DMS 273 treated with DMSO at 0.1 percent for 48 hours (cell line): ENCODE results near the gene TRAIP.
"Not testable (repeated sequence)": the region's sequence is repeated elsewhere in the genome, so short reads cannot be mapped to it uniquely, and the experiment has no call there.

Experiments used
- DNase-seq: peaks from one replicate; lab custom pipeline; 2025; lab: John Stamatoyannopoulos, UW

TRAIP gene

GRCh38 chr3:49856181-49857005, at the start of gene TRAIP:
Gene TRAIP, minus strand, starts transcription at chr3:49856564. Its CDS starts 111 bp downstream, at chr3:49856453.
- DNase-seq, result peak; percentile 82

- not testable (repeated sequence) for DNase-seq
These were observed 48.1 kb upstream of the TRAIP start for GRCh38 chr3:49904448-49904847.

- DNase-seq, result no peak
These were observed 47.4 kb upstream of the TRAIP start, which contains the start of gene MST1R for GRCh38 chr3:49903451-49904424. Gene MST1R, minus strand, starts transcription at chr3:49903873. Its CDS starts 264 bp downstream, at chr3:49903609.

- no peak for DNase-seq
These were observed 46.4 kb upstream of the TRAIP start for GRCh38 chr3:49902511-49903345.

- no peak for DNase-seq
These were observed 45.3 kb upstream of the TRAIP start for GRCh38 chr3:49901366-49902339.

- no peak for DNase-seq
These were observed 44.3 kb upstream of the TRAIP start for GRCh38 chr3:49900491-49901153.

GRCh38 chr3:49899815-49900214, 43.5 kb upstream of the TRAIP start:
- no peak for DNase-seq

GRCh38 chr3:49898991-49899390, 42.6 kb upstream of the TRAIP start:
- DNase-seq, result no peak

- no peak for DNase-seq
These were observed 40.0 kb upstream of the TRAIP start for GRCh38 chr3:49896345-49896744.

GRCh38 chr3:49895791-49896190, 39.4 kb upstream of the TRAIP start:
- no peak for DNase-seq

GRCh38 chr3:49889296-49889695, 32.9 kb upstream of the TRAIP start:
- no peak for DNase-seq

- no peak for DNase-seq
These were observed 30.5 kb upstream of the TRAIP start for GRCh38 chr3:49886922-49887265.

- DNase-seq, result no peak
These were observed 27.6 kb upstream of the TRAIP start for GRCh38 chr3:49883998-49884397.

- DNase-seq, result no peak
These were observed 25.8 kb upstream of the TRAIP start for GRCh38 chr3:49882166-49882565.

- no peak for DNase-seq
These were observed 24.4 kb upstream of the TRAIP start for GRCh38 chr3:49880581-49881315.

GRCh38 chr3:49879721-49880120, 23.4 kb upstream of the TRAIP start:
- DNase-seq, result no peak

- no peak for DNase-seq
These were observed 22.3 kb upstream of the TRAIP start for GRCh38 chr3:49878686-49879085.

- no peak for DNase-seq
These were observed 21.4 kb upstream of the TRAIP start for GRCh38 chr3:49877716-49878115.

- DNase-seq, result no peak
These were observed 20.2 kb upstream of the TRAIP start for GRCh38 chr3:49876567-49876966.
